ENCODE results near the gene FMN1. TPM values are rescaled to one million over a fixed set of nuclear protein-coding genes. Genes with fewer than 3 reads are reported as not detected.

The FMN1 gene
- total RNA-seq, 1 experiment from 2014 or later: 1.4 TPM

- DNase-seq (ENCODE audit: low read depth): no peak
- in situ Hi-C loops (cut with HindIII; ENCODE audit: low pct_unique_long_range_greater_than_20kb, low sequenced_read_pairs): no loop called here
These were observed 86.0 kb downstream of the FMN1 start for GRCh38 chr15:33108518-33108917.

DNA sequence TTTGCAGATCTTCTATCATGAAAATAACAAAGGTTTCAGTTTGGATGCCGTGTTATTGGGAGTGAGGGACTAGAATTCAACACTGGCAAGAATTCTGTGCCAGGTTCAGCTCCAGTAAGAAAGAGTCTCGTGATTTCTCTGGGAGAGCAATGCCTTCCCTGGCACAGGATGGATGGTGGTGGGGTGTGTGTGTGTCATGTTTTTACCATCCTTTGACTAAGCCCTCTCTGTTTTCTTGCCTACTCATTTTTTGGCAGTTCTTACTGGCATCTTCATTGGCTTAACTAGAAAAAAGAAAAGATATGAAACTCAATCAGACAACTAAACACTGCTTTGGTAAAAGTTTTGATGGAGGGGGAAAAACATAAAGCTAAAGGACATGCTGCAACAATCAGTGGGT, 86.6 kb downstream of the FMN1 start:
- in situ Hi-C loops (cut with HindIII; ENCODE audit: low pct_unique_long_range_greater_than_20kb, low sequenced_read_pairs): no loop called here
- DNase-seq (ENCODE audit: low read depth): no peak

GRCh38 chr15:33104212-33104611, 90.3 kb downstream of the FMN1 start:
- in situ Hi-C loops (cut with HindIII; ENCODE audit: low pct_unique_long_range_greater_than_20kb, low sequenced_read_pairs): no loop called here
- DNase-seq (ENCODE audit: low read depth): no peak

DNA sequence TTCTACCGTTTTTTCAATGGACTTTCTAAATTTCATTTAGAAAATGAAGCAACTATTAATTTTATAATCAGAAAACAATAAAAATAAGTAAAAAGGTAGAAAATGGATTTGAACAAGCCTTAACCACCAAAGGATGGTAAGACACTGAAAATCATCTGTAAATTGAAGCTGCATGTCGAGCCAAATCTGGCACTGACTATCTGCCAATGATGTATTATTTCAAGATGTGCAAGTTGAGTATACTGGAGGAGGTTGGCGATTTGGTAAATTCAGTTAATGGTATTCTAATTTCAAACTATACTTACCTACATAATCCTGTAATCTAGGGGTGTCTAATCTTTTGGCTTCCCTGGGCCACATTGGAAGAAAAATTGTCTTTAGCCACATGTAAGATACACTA, 93.5 kb downstream of the FMN1 start:
- in situ Hi-C loops (cut with HindIII; ENCODE audit: low pct_unique_long_range_greater_than_20kb, low sequenced_read_pairs): no loop called here
- DNase-seq (ENCODE audit: low read depth): no peak

GRCh38 chr15:33100314-33100713, 94.2 kb downstream of the FMN1 start:
- in situ Hi-C loops (cut with HindIII; ENCODE audit: low pct_unique_long_range_greater_than_20kb, low sequenced_read_pairs): no loop called here

GRCh38 chr15:33099739-33100138, 94.8 kb downstream of the FMN1 start:
- in situ Hi-C loops (cut with HindIII; ENCODE audit: low pct_unique_long_range_greater_than_20kb, low sequenced_read_pairs): no loop called here
- DNase-seq (ENCODE audit: low read depth): no peak

More at GRCh38 chr15:33100314-33100713, 94.2 kb downstream of the FMN1 start:
- no peak for DNase-seq (ENCODE audit: low read depth)

- no peak for DNase-seq (ENCODE audit: low read depth)
- in situ Hi-C loops (cut with HindIII; ENCODE audit: low pct_unique_long_range_greater_than_20kb, low sequenced_read_pairs): no loop called here
These were observed 95.3 kb downstream of the FMN1 start for GRCh38 chr15:33099213-33099612.

- DNase-seq (ENCODE audit: low read depth): peak; percentile 10
- in situ Hi-C loops (cut with HindIII; ENCODE audit: low pct_unique_long_range_greater_than_20kb, low sequenced_read_pairs): no loop called here
These were observed 96.1 kb downstream of the FMN1 start for GRCh38 chr15:33098094-33099058.

DNA sequence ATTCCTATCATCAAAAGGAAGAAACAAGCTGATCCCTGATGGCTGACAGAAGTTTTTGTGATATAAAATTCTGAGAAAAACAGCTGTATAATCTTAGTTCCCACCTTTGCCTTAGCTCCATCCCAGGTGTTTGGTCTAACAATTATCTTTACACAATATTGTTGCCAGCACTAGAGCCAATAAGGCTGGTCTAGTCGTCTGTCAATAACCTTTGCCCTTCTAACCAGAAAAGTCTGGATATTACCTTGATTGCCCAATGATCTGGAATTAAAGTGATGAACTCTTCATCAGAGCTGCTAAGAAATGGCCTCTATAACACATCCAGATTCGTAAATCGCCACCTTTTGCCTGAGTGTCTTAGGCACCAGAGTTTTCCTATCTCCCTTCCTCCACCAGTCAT, 98.4 kb downstream of the FMN1 start:
- in situ Hi-C loops (cut with HindIII; ENCODE audit: low pct_unique_long_range_greater_than_20kb, low sequenced_read_pairs): no loop called here

DNA sequence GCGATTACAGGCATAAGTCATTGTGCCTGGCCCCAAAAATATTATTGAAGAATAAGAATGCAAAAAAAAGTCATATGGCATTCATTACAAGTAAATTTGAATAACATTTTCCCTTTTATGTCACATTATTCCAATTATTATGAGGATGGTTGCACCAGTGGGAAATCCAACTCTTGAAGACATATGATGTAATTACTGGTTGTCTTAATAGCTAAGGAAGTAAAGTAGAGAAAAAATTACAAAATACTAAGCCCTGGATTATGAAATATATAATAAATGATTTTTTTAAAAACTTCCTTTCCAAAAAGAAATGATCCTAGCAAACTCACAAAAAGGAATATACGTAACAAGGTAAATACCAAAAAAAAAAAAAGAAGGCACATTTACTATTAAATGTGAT, 98.9 kb downstream of the FMN1 start:
- no peak for DNase-seq (ENCODE audit: low read depth)
- in situ Hi-C loops (cut with HindIII; ENCODE audit: low pct_unique_long_range_greater_than_20kb, low sequenced_read_pairs): no loop called here

More for the DNA sequence above, 98.4 kb downstream of the FMN1 start:
- no peak for DNase-seq (ENCODE audit: low read depth)

GRCh38 chr15:33094336-33094735, 100.2 kb downstream of the FMN1 start:
- DNase-seq (ENCODE audit: low read depth): no peak
- in situ Hi-C loops (cut with HindIII; ENCODE audit: low pct_unique_long_range_greater_than_20kb, low sequenced_read_pairs): no loop called here

DNA sequence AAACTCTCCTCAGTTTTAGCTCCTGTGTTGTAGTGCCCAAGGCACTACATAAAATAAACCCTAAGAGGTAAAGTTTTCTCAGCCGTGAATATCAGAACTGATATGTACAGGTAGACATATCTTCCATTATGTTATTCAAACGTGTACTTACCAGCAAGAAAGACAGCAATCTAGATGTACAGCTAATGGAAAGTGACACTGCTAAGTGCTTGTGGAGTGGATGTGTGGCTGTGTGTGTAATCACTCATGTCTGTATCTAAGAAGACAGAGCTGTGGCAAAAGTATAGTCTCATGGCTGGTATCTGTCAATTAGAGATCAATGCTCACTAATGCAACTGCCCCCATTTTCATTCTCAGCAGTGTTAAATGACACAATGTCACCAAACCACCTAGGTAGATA, 101.3 kb downstream of the FMN1 start:
- in situ Hi-C loops (cut with HindIII; ENCODE audit: low pct_unique_long_range_greater_than_20kb, low sequenced_read_pairs): no loop called here
- DNase-seq (ENCODE audit: low read depth): no peak

GRCh38 chr15:33091983-33092693, 102.4 kb downstream of the FMN1 start:
- DNase-seq (ENCODE audit: low read depth): no peak

DNA sequence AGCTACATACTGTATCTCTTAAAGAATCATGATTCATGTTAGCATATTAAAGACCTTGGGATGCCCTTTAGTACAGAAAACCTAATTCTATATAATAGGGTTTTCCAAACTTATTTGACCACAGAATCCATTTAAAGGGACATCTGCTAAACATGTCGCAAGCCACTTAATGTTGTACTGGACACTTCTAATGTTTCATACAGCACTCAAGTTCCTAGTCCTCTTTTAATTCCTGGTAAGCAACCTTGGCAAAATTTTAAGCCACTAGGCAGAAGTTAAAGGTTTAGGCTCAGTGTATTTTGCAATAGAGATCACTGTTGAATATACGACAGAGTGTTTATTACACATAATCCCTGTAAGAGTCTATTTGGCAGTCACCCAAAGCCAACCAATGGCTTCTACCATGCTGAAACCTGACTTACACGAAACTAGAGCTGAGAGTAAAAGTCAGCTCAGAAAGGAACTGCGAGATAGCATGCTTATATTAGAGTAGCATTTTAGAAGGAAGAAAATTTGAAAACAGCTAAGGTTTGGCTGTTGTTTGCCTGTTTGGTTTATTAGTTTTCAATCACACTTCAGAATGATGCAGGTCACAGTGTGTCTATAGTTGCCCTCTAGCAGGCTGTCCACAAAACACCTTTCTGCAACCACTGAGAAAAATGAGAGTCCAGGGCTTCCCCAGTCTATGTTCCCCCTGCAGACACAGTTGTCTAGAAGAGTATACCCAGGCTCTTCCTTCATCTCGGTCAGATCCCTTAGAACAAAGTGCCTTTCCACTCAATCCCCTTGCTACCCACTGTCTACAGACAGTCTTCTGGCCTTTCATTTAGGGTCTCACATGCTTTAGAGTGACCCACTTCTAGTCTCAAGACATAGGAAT, 104.4 kb downstream of the FMN1 start:
- in situ Hi-C loops (cut with HindIII; ENCODE audit: low pct_unique_long_range_greater_than_20kb, low sequenced_read_pairs): no loop called here
- DNase-seq (ENCODE audit: low read depth): no peak

More at GRCh38 chr15:33091983-33092693, 102.4 kb downstream of the FMN1 start:
- in situ Hi-C loops (cut with HindIII; ENCODE audit: low pct_unique_long_range_greater_than_20kb, low sequenced_read_pairs): no loop called here

DNA sequence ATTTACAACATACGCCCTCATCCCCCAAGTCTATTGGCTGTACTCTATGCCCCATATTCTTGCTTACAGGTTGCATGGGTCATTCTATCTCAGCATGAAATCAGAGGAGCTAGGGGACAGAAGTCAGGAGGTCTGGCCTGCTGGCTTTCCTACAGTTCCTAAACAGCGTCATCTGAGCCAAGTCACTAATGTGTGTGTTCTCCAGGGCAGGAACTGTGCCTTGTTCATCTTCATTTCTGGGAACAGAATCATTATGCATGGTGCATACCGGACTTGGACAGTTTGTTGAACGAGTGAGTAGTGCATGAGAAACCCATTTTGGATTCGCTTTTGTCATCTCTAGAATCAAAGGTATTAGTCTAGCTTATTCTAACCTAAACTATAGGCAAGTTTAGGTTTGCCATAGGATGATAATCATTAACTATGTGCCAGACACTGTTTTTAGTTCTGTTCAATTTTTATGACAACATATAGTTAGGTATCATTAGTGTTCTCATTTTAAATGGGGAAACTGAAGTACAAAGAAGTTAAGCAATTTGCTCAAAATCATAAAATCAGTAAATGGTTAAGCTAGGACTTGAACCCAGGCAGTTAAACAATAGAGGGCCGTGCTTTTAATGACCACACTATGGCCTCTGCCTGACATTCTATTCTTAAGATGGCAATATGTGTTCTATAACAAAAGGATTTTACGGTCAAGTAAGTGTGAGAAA, 105.2 kb downstream of the FMN1 start:
- DNase-seq (ENCODE audit: low read depth): no peak
- in situ Hi-C loops (cut with HindIII; ENCODE audit: low pct_unique_long_range_greater_than_20kb, low sequenced_read_pairs): no loop called here

DNA sequence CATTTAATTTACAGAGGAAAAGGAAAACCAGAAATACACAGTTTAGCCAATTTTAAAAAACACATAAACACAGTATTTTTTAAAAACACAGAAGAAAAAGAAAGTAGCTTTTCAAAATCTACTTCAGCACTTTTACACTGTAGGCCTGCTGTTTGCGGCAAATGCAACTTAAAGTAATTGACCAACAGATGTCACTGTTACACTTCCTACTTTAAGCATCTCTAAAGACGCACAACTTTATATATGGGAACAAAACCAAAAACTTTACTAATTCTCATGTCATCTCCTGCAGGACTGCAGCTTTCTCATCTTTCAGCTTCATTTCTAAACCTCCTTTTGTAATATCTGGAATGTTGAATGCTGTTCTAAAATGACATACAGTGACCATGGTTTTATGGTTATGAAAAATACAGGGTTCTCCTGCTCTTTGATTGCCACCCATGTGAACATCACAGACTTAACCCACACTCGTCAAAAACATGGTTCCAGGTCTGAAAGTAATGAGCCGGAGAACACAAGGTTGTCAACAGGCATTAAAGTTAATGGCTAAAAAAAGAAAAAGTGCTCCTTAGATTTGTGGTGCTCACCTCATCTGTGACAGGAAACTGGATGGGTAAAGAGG, 107.9 kb downstream of the FMN1 start:
- in situ Hi-C loops (cut with HindIII; ENCODE audit: low pct_unique_long_range_greater_than_20kb, low sequenced_read_pairs): no loop called here
- peak; percentile 30 for DNase-seq (ENCODE audit: low read depth)

- DNase-seq (ENCODE audit: low read depth): no peak
- in situ Hi-C loops (cut with HindIII; ENCODE audit: low pct_unique_long_range_greater_than_20kb, low sequenced_read_pairs): no loop called here
These were observed 109.9 kb downstream of the FMN1 start for GRCh38 chr15:33084661-33085060.

Data from Caki2 (cell line).